ENCODE data around the gene GALE.
"Not testable (repeated sequence)": the region's sequence is repeated elsewhere in the genome, so short reads cannot be mapped to it uniquely, and the experiment has no call there.

Gene GALE

DNA sequence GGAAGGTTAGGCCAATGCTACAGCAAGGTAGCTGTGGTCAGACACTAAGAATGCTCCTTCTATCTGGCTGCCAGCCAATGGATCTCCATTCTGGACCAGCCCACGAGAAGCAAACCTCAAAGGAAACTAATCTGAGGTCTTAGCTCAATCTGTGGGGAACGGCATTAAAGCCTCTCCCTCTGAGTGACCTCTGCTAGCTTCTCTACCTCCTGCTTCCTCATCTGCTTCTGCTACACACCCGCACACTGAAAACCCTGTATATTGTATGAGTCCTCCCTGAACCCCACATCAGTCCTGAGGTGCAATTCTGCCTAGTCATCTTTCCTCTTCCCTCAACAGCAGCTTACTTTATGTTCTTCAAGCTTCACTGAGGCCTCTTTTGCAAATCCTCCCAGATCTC is 6.9 kb upstream of the GALE start:
- no peak for DNase-seq

DNA sequence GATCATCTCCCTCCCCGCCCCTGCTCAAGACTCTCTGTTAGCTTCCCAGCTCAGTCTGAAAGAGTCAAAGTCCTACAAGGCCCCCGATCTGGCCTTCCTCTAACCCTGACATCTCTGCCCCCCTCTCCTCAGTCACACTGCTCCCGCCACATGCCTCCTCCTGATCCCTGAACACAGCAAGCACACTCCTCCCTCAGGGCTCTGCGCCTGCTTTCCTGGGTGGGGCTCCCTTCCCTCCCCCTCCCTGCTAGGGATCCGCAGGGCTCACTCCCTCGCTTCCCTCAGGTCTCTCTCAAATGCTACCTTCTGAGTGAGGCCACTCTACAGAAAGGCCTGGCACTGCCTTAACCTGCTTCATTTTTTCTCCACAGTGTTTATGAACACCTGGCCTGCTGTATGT is 5.7 kb upstream of the GALE start:
- DNase-seq: no peak

GRCh38 chr1:23805025-23805424 is 4.5 kb upstream of the GALE start:
- DNase-seq: no peak

DNA sequence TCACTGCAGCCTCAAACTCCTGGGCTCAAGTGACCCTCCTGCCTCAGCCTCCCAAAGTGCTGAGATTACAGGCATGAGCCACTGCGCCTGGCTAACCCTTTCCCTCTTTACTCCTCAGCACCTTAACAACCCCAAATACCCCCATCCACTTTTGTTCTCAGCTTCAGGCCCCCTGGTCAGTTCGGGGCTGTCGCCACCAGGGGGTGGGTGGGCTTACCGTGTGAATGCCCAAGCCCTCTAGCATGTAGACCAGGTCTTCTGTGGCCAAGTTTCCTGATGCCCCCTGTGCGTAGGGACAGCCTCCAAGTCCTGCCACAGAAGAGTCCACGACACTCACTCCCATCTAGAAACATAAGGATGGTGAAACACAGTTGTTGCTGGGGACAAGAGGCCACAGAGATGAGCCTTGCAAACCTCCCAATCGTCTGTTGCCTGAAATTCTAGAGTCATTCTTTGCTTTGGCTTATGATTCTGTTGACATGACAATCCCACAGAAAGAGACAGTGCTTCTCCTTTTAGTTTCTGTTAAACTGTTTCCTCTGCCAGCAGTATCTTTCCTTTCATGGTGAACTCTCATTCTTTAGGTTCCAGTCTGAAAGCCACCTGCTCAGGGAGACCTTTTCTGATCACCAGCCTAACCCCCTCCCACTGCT is 3.8 kb upstream of the GALE start:
- DNase-seq: no peak

DNA sequence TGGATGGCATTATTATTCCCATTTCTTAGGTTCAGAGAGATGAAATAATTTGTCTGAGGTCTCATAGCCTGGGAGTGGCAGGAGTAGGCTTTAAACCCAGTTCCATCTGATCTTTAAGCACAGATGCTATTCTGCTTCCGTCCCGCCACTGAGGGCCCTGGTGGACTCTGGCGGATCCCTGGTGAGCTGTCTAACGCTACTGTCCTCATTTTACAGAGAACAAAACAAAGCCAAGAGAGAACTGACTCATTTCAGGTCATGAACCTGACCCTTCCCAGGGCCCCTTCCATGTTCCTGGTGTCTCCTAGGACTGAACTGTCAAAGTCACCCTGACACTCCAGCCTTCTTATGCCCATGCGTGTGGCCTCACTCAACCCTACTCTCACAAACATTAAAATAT is 3.1 kb upstream of the GALE start:
- DNase-seq: no peak

DNA sequence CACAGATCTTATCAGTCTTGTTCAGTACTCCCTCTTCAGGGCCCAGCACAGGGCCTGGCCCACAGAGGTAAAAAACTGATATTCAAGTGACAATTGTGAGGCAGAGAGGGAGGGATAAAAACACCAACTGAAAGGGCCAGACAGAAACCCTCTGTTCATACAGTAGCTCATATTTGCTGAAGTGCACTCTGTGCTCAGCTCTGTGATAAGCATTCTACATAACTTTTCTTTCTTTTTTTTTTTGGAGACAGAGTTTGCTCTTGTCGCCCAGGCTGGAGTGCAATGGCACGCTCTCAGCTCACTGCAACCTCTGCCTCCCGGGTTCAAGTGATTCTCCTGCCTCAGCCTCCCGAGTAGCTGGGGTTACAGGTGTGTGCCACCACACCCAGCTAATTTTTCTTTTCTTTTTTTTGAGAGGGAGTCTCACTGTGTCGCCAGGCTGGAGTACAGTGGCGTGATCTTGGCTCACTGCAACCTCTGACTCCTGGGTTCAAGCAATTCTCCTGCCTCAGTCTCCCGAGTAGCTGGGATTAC is 2.3 kb upstream of the GALE start:
- not testable (repeated sequence) for DNase-seq

DNA sequence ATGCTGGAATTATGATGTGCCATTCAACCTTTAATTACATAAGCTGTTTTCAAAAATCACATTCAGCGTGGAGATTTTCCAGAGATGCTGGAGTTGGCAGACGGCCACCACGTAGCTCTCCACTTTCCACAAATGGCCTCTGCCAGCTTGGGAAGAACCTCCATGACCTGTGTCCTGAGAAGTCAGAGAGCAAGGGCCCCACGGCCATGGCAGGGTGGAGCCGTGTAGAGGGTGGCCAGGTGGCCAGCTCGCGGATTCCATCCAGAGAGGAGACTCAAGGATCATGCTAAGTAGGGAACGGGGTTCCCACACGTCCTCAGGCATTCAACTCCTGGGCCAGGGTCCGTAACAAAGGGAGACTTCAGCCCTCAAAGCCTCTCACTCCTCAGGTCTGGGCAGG is 1.3 kb upstream of the GALE start:
- DNase-seq: no peak

DNA sequence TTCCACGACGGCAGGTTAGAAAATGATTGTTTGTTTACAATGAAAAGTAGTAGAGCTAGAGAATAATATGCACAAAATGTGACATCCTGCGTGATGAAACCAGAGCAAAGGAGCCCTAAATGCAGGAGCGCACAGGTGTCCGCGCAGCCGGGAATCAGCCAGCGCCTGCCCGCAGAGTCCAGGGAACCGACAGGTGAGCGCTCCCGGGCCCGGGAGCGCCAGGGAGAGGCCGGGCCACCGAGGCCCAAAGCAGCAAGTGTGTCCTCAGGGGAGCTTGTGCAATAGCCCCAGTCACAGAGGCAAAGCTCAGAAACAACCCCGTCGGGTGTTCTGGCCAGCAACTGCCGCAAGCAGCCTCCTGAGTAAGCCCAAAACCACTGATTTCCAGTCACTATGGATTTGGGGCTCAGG is 789 bp upstream of the GALE start:
- no peak for DNase-seq

GRCh38 chr1:23799570-23800399 is 769 bp downstream of the GALE start:
- no peak for DNase-seq

DNA sequence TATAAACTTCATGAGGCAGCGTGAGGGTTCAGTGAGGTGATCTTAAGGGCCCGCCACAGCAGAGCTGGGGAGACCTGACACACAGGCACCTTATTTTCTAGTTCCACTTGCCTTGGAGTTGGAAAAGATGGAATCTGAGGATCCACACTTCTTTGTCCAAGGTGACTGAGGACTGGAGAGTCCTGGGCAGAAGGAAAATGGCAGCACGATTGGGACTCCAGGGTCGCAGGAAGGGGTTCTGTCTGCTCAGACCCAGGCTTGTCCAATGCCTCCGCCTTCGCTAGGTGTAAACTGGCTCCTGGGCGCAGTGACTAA is 1.3 kb downstream of the GALE start:
- DNase-seq: no peak

DNA sequence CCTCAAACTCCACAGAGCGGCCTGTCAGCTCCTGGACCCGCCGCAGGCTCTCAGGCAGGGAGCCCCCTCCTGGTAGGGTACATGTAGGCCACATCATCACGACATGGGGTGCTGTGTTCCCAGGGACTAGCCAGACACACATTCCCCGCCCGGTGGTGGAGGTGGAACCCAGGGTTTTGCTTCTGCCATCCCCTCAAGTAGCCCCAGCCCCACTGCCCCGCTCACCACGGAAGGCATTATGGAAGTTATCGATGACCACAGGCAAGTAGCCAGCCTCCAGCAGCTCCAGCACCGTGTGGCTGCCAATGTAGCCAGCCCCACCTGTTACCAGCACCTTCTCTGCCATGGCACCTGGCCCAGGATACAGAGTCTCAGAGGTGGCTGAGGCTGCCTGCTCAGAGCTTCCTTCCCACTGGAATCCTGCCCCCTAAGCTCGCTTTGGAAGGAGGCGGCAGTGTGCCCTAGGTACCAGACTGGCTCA is 1.9 kb downstream of the GALE start:
- no peak for DNase-seq

- DNase-seq: no peak
These were observed 2.8 kb downstream of the GALE start for GRCh38 chr1:23797478-23798448.

GRCh38 chr1:23796466-23797271 is 3.9 kb downstream of the GALE start:
- no peak for DNase-seq

- DNase-seq: no peak
These were observed 4.7 kb downstream of the GALE start for GRCh38 chr1:23795676-23796465.

DNA sequence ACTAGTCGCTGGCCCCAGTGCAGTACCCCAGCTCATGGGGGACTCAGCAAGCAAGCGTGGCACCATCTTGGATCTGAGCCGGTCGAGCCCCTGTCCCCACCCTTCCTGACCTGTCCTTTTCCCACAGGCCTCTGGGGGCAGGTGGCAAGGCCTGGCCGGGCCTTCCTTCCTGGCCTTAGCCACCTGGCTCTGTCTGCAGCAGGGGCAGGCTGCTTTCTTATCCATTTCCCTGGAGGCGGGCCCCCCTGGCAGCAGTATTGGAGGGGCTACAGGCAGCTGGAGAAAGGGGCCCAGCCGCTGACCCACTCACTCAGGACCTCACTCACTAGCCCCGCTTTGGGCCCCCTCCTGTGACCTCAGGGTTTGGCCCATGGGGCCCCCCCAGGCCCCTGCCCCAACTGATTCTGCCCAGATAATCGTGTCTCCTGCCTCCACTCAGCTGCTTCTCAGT is 5.8 kb downstream of the GALE start:
- not testable (repeated sequence) for DNase-seq

DNA sequence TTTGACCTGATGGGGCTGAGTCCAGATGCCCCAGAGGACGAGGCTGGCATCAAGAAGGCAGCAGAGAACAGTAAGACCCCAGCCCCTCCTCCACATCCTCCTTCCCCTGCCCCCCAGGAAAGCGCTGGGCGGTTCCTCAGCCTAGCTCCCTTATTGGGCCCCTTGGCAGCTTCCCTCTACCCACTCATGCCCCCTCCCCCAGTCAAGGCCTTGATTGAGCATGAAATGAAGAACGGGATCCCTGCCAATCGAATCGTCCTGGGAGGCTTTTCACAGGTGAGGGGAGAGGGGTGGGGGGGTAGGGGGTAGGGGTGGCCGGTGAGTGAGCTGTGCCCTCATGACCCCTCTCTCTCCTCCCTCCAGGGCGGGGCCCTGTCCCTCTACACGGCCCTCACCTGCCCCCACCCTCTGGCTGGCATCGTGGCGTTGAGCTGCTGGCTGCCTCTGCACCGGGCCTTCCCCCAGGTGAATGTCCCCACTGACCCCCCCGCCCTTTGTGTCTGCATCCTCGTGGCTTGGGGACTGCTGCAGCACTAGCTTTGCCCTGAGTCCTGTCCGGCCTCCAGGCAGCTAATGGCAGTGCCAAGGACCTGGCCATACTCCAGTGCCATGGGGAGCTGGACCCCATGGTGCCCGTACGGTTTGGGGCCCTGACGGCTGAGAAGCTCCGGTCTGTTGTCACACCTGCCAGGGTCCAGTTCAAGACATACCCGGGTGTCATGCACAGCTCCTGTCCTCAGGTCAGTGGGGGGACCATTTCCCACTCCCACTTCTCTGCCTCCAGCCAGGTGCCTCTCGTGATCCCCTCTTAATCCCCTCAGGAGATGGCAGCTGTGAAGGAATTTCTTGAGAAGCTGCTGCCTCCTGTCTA is 6.5 kb downstream of the GALE start:
- no peak for DNase-seq

DNA sequence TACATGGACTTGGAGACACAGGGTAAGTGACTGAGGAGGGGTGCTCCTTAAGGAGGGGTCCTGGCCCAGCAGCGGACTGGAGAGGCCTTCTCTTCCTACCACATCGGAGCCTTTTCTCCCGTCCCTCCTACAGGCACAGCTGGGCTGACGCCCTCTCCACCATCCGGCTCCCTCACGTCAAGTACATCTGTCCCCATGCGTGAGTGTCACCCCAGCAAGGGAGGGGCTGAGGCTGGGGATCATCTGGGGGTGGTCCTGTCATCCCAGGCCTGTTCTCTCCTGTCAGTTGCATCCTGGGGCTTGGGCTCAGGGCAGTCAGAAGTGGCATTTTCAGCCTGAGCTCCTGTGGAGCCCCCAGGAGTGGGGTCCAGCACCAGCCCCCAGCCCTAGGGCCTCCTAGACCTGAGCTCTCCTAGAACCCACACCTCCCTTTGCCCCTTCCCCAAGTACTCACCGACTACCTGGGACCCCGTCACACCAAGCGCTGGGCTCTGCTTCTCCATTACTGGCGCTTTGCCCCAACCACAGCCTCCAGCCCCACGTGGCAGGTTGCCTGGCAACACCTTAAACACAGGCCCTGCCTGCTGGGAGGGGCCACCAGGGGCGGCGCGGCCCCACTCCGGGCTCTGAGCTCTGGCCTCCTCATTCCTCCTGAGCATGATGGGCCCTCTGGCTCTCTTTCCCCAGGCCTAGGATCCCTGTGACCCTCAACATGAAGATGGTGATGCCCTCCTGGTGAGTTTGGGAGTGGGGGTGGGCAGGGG is 7.4 kb downstream of the GALE start:
- DNase-seq: no peak

- DNase-seq: no peak
These were observed 8.2 kb downstream of the GALE start for GRCh38 chr1:23792151-23792945.
